Fibroblast of peridontal ligament (primary cell): ENCODE data around the gene DIP2C.

ENCODE experiments used
- DNase-seq: peaks from one replicate; pipeline ENCODE4 v3.0.0-alpha.2; 2010; ENCODE audit errors: extremely low read depth

The DIP2C gene

DNA sequence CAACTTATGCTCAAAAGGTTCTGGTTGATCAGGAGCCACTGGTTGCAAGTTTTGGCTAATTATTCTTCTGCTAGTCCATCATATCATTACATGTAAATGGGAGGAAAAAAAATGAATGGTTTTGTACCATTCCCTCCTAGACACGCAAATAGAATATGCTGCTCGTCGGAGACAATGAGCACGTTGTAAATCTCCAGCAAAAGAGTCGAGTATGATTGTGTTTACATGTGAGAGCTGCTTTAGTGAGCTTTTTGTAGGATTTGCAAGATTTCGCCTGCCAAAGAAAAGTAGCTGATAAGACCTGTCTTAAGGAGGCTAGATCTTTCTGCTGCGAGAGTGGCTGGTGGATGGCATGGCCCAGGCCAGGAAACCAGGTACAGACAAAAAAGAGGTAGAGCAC is 445.2 kb downstream of the DIP2C start:
- no peak for DNase-seq

DNA sequence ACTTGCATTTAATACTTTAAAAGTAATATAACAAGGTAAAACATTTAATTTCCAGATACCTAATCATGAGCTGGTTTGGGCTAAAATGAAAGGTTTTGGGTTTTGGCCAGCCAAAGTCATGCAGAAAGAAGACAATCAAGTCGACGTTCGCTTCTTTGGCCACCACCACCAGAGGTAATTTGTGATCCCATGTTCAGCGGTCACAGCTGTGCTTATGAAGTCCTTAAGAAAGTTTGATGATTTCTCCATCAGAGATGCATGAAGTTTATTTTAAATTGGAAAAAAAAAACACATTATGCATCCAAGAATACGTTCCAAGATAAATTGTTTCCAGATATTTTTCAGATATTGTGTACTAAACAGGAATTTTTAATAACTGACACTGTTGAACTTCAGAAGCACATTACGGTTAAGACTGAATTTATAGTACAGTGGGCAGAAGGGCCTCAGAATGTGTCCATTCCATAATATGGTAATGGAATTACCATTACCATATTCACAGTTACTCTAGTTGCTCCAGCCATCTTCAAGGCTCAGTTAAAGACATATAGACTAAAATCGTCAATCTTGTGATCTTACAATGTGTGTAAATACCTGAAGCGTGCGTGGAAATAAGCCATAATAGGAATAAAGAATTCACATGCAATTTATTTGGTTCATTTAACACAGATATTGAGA is 447.4 kb downstream of the DIP2C start:
- DNase-seq = no peak

DNA sequence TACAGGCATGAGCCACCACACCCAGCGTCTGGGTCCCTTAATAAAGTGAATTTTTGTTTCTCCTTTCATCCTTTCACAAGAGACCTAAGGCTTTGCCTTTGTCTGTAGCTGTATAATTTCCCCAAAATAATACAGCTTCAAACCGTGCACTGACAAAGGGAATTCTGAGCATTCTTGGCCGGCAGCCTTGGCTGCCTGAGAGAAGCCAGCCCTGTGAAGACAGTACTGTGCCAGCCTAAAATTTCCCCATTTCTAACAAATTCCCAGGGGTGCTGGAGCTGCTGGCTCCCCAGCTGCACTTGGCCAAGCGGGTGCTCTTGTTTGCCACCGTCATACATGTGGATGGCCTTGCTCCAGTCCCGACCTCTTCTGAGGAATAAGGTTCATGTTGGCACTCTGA is 448.0 kb downstream of the DIP2C start:
- no peak for DNase-seq

DNA sequence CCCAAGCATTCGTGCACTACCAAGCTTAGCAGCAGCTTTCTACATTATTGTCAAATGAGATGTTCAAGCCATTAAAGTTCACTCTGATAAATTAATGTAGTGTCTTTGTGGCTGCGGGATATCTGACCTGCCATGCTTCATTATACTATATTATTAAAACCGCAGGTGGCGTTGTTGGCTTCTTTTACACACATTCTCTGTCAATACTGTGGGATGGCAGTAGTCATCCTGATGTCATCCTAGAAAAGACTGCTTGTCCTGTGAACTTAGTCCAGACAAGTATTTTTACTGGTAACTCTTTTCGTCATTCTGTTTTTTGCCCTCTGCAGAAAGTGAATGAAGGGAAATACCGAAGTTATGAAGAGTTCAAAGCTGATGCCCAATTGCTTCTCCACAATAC is 450.4 kb downstream of the DIP2C start:
- no peak for DNase-seq

DNA sequence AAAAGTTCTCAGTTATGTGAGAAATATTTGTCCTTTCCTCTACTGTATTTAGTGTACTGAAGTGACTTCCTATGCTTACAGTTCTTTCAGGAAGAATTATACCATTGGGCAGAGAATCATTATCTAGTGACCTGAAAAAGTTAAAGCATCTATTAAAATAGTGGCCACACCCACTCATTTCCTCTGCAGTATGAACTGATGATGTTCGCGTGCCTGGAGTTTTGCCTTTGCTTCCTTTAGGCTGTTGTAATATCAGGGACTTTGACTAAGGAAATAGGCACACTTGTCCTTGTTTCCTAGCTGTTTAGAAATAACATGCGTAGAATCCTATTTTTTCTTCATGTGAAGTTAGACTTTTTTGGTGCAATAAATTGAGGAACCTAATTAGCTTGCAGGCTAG is 453.6 kb downstream of the DIP2C start:
- DNase-seq = no peak

DNA sequence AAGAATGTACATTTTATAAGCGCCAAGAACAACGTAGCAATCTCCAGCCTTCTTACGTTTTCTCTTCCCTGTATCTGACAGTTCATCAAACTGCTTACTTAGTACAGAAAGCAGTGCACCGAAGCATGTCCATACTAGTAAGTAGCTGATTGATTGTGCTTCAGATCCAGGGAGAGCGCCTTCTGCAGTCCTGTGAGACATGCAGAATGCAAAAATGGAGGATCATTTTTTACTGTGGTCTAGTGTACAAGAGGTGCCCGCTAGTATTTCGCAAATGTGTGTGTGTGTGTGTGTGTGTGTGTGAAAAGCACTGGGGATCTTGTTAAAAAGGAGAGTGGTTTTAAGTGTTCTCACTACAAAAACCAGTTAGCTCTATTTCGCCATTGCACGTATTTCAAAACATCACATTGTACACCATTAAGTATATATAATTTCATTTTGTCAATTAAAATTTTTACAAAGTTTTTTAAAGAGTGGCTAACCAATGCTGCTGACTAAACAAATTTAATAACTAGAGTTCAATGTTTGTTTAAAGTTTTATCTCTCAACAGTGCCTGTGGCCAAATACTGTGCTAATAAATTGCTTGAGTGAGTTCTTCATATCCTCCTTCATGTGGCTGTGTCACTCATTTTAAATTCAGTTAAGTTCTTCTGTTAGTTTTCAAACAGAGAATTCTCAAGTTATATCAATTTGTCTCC is 454.6 kb downstream of the DIP2C start:
- DNase-seq = no peak

DNA sequence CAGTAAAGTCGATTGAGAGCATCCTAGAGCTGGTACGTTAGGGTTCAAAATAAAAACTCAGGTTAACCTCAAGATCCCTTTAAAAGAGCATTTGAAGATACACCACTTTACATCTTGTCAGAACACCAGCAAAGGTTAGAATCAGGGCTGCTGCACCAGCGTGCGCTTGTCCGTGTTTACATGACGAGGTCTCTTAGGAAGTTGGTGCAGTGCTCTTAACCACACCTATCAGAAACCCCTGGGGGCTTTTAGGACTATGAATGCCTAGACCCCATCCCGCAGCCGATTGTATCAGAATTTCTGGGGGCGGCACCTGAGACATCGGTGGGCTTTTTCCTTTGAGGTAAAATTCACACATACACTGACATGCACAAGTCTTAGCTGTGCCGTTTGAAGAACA is 456.6 kb downstream of the DIP2C start:
- no peak for DNase-seq

DNA sequence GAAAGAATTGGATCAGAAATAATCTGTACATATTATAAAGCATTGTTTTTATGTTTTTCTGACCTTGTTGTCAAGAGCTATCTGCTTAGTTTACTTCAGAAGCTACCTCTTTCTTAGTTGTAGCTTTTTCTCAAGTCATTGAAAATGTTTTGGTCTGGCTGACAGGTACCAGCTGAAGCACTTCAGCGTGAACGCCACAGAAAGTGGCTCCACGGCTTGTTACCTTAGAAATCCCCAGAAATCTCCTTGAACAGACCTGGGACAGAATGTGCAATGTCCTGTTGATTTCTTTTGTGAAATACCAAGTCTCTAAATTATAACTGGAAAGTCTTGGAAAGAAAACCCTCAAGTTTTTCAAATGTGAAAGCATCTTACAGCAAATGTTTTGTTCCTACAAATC is 457.4 kb downstream of the DIP2C start:
- DNase-seq = no peak

DNA sequence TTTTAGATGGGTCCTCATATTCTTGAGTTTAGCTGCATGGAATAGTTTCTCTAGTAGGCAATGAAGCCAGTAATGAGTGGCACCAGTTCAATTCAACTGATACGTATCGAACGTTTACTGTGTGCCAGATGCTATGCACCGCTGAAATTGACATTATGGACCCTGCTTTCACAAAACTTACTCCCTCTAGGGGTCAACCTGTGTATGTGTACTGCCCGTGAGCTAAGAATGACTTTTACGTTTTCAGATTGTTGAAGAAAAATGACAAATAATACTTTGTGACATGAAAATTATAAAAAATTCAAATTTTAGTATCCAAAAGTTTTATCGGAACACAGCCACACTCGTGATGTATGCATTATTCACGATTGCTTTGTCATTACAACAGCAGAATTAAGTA is 458.7 kb downstream of the DIP2C start:
- DNase-seq = no peak

DNA sequence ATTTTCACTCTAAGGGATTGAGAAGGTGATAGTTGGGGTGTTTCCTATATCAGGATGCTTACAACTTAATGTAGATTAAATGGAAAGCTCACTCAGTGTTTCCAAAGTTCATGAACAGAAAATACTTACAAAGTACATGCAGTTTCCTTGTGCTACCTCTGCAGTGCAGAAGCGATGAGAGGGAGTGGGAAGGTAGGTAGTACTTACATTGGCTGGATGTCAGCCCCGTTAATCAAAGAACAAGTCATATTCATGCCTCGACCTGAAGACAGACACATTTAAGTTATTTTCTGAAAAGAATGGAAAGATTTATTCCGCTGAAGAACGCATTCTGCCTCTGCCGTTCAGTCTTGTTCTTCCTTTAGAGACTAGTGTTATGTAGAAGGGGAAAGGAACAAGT is 461.1 kb downstream of the DIP2C start:
- no peak for DNase-seq

DNA sequence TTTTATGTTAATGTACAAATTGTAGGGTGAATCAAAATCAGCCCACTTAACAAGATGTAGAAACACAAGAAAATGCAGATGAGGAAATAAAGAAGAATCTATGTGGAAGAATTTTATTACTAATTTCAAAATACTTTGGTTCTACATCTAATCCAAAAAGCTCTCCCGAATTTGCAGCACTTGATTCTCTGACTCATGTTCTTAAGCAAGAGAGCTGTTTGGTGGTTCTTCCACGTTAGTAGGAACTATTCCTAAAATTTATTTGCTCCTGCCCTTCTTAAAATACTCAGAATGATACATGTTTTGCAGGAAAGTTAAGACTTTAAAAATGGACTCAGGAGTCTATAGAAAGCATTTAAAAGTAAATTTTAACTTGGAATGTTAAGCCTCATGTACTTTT is 462.5 kb downstream of the DIP2C start:
- peak; percentile 76 for DNase-seq

DNA sequence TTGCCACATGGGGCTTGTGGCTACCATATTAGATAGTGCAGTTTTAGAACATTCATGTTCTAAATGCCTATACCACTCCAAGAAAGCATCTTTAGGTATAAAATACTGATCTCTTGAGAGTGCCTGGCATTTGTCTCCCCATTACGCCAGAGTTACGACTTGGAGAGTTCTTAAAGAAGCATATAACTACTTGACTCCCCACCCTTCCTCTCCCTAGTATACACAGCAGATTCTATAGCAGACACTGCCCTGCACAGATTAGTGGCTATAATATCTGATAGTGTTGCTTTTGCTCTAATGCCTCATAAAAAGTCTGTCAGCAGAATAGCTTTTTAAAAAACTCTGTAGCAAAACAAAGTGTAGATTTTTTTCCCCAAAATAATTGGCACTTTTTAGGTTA is 463.4 kb downstream of the DIP2C start:
- no peak for DNase-seq

DNA sequence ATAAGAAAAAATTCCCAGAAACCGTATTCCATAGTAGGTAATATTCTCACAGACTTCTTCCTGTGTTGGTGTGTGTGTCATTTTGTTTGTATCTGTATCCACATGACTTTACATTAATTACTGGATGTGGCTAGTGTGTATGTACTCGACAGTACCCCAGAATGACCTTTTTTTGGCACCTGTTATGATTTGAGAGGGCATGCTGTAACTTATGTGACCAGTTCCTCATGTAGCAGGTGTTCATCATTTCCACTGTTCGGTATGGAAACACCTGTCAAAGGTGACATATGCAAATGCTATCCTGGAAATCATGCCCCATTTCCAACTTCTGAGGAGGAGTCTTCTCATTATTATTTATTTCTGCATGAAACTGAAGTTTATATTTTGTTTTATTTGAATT is 464.9 kb downstream of the DIP2C start:
- no peak for DNase-seq
